ENCODE data around the gene RB1. TPM values are rescaled to one million over a fixed set of nuclear protein-coding genes. Genes with fewer than 3 reads are reported as not detected.

The RB1 gene
- total RNA-seq, 1 donor from 2014 or later: 41.0 TPM

- intact Hi-C loops (cut with DNase I): no loop called here
- no peak overlapping the region for H3K4me3 ChIP-seq
- H3K4me1 ChIP-seq: peaks cover 27% of the 10 kb centered on the region
- ATAC-seq (no peak), DNase-seq (no peak)
- H3K27ac ChIP-seq: no peak overlapping the region
- H3K9me3 ChIP-seq: no peaks in the 10 kb centered on the region
- no peaks in the 10 kb centered on the region for H3K27me3 ChIP-seq
- no peak for TF ChIP-seq CTCF (IDR thresholded peaks at IDR 0.05)
- no peaks in the 10 kb centered on the region for H3K36me3 ChIP-seq
Measured at GRCh38 chr13:48497669-48498068, 194.1 kb downstream of the RB1 start.

GRCh38 chr13:48500652-48501197 lies 197.2 kb downstream of the RB1 start:
- H3K36me3 ChIP-seq: no peaks in the 10 kb centered on the region
- no peak overlapping the region for H3K27ac ChIP-seq
- intact Hi-C loops (cut with DNase I): no loop called here
- no peaks in the 10 kb centered on the region for H3K9me3 ChIP-seq
- DNase-seq (no peak), ATAC-seq (peak; percentile 94)
- TF ChIP-seq CTCF (IDR thresholded peaks at IDR 0.05): no peak
- no peaks in the 10 kb centered on the region for H3K27me3 ChIP-seq
- no peak overlapping the region for H3K4me3 ChIP-seq
- peaks cover 26% of the 10 kb centered on the region for H3K4me1 ChIP-seq

GRCh38 chr13:48501705-48502104 lies 198.2 kb downstream of the RB1 start:
- H3K36me3 ChIP-seq: no peaks in the 10 kb centered on the region
- H3K4me1 ChIP-seq: peaks cover 36% of the 10 kb centered on the region
- DNase-seq (no peak), ATAC-seq (no peak)
- H3K9me3 ChIP-seq: no peaks in the 10 kb centered on the region
- H3K27me3 ChIP-seq: no peaks in the 10 kb centered on the region
- intact Hi-C loops (cut with DNase I): no loop called here
- H3K27ac ChIP-seq: no peak overlapping the region
- TF ChIP-seq CTCF (IDR thresholded peaks at IDR 0.05): no peak
- no peak overlapping the region for H3K4me3 ChIP-seq

GRCh38 chr13:48502601-48503319 lies 199.2 kb downstream of the RB1 start:
- TF ChIP-seq CTCF (IDR thresholded peaks at IDR 0.05): no peak
- Histone ChIP-seq H3K27me3 (no peaks in the 10 kb centered on the region), H3K27ac (no peak overlapping the region), H3K4me3 (no peak overlapping the region), H3K9me3 (no peaks in the 10 kb centered on the region), H3K4me1 (peaks cover 41% of the 10 kb centered on the region), H3K36me3 (no peaks in the 10 kb centered on the region)
- ATAC-seq (no peak), DNase-seq (no peak)
- intact Hi-C loops (cut with DNase I): no loop called here

GRCh38 chr13:48504606-48505005 lies 201.1 kb downstream of the RB1 start:
- Histone ChIP-seq H3K27me3 (no peaks in the 10 kb centered on the region), H3K9me3 (no peaks in the 10 kb centered on the region), H3K36me3 (no peaks in the 10 kb centered on the region), H3K4me1 (peaks cover 41% of the 10 kb centered on the region), H3K27ac (no peak overlapping the region), H3K4me3 (no peak overlapping the region)
- TF ChIP-seq CTCF (IDR thresholded peaks at IDR 0.05): no peak
- DNase-seq (no peak), ATAC-seq (no peak)
- intact Hi-C loops (cut with DNase I): no loop called here

Data from upper lobe of right lung (tissue), 1 donor.